Lung (tissue), 12 donors: ENCODE data around the gene ESR1. TPM values are rescaled to one million over a fixed set of nuclear protein-coding genes. Genes with fewer than 3 reads are reported as not detected.

Source experiments
- ATAC-seq: fragments of 200-7000 bp; cut with Tn5 transposase; one replicate; pipeline ENCODE4 v1.9.1; 2020; ENCODE audit warnings: moderate number of reproducible peaks; ENCODE audit not compliant: insufficient read depth, low FRiP score
- DNase-seq, 3 donors: peaks; one replicate each; pipeline ENCODE4 v3.0.0-alpha.2; 2013 to 2017
- H3K27ac ChIP-seq, 2 donors: one replicate each; pipeline ENCODE4 v1.5.1; 2013; ENCODE audit warnings: mild to moderate bottlenecking in 2 of 2, moderate library complexity in 2 of 2, control low read depth in 1 of 2, inconsistent platforms in 1 of 2, low read depth in 1 of 2, low read length in 1 of 2
- H3K27me3 ChIP-seq, 3 donors: one replicate each; pipeline ENCODE4 v1.5.1; 2013; ENCODE audit warnings: low read length in 2 of 3; ENCODE audit not compliant: control insufficient read depth in 3 of 3, insufficient read depth in 3 of 3
- H3K36me3 ChIP-seq, 4 donors: one replicate each; pipeline ENCODE4 v1.5.1; 2013; ENCODE audit warnings: low read length in 4 of 4, mild to moderate bottlenecking in 1 of 4, moderate library complexity in 1 of 4; ENCODE audit not compliant: control insufficient read depth in 4 of 4, insufficient read depth in 4 of 4
- H3K4me1 ChIP-seq, 5 donors: one replicate each; pipeline ENCODE4 v1.5.1; 2013; ENCODE audit warnings: low read length in 5 of 5, mild to moderate bottlenecking in 2 of 5, moderate library complexity in 1 of 5; ENCODE audit not compliant: control insufficient read depth in 5 of 5, insufficient read depth in 5 of 5
- H3K4me3 ChIP-seq: one replicate; pipeline ENCODE4 v1.5.1; 2013; ENCODE audit warnings: mild to moderate bottlenecking, control low read depth, moderate library complexity
- H3K9ac ChIP-seq, 2 donors: one replicate each; pipeline ENCODE4 v1.5.1; 2013; ENCODE audit warnings: low read length in 2 of 2, control low read depth in 1 of 2; ENCODE audit not compliant: insufficient read depth in 1 of 2
- H3K9me3 ChIP-seq, 4 donors: one replicate each; pipeline ENCODE4 v1.5.1; 2013; ENCODE audit warnings: low read length in 3 of 4, mild to moderate bottlenecking in 1 of 4, moderate library complexity in 1 of 4; ENCODE audit not compliant: control insufficient read depth in 4 of 4, insufficient read depth in 3 of 4
- WGBS, 2 donors: extraction: QIAGEN DNeasy Blood & Tissue Kit; methylation state at CpG; one replicate each; pipeline ENCODE4 v1.1.7; 2013; 5-methylcytosine and 5-hydroxymethylcytosine counted together
- polyA plus RNA-seq, 2 donors: library from polyadenylated mRNA; stranded (reverse); fragments of 200-250 nt; gene quantifications; one replicate each; pipeline ENCODE4 v1.2.1, GENCODE V29; 2013
- total RNA-seq, 2 donors: library from RNA; depleted of rRNA in 1 of 2; stranded (reverse); fragments of >200 nt in 1 of 2; gene quantifications; one replicate each; pipeline ENCODE4 v1.2.1, GENCODE V29; 2014 to 2021
- TF ChIP-seq, protein P1 (sequence below): IDR thresholded peaks from 2 replicates; pipeline ENCODE4 v1.5.1; 2012; ENCODE audit warnings: mild to moderate bottlenecking; ENCODE audit errors: control extremely low read depth, extremely low read depth
- donor health status: control.
- donor health status: control.
- donor health status: Bipolar disorder and iron deficiency.
- donor health status: healthy.
- donor health status: DM: yes; HTN: yes; CAD: no.

The ESR1 gene
- total and polyA plus RNA-seq, 4 donors = 0.14 to 3.7 (median 0.78) TPM

DNA sequence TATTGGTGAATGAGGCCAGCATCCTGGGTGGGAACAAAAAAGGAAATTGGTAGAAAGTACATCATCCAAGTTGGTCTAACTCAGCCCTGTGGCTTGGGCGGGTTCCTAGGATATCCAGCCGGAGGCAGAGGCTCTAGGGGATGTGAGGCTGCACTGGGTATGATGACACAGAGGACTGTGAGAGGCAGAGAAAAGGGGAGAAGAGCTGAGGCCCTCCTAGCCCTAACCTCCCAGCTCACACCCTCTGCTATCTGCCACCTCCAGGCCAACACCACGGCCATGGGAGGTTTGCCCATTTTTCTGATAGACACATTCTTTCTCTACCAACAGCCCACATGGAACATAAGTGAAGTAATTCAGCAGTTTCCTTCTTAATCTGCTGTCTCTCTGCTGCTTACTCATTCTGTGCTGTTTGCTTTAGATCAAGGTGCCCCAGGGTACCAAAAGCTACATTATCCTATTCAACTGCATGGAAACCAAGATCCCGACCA lies 284.4 kb downstream of the ESR1 start:
- 79 to 92% methylated on average over 4 of the region's 4 CpGs for WGBS, 2 donors
- no peak for ATAC-seq
- H3K9me3 ChIP-seq = peaks cover 0 to 1% (median 0%) of the 10 kb centered on the region in 4 donors
- TF ChIP-seq, protein P1, sequence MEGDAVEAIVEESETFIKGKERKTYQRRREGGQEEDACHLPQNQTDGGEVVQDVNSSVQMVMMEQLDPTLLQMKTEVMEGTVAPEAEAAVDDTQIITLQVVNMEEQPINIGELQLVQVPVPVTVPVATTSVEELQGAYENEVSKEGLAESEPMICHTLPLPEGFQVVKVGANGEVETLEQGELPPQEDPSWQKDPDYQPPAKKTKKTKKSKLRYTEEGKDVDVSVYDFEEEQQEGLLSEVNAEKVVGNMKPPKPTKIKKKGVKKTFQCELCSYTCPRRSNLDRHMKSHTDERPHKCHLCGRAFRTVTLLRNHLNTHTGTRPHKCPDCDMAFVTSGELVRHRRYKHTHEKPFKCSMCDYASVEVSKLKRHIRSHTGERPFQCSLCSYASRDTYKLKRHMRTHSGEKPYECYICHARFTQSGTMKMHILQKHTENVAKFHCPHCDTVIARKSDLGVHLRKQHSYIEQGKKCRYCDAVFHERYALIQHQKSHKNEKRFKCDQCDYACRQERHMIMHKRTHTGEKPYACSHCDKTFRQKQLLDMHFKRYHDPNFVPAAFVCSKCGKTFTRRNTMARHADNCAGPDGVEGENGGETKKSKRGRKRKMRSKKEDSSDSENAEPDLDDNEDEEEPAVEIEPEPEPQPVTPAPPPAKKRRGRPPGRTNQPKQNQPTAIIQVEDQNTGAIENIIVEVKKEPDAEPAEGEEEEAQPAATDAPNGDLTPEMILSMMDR = no peak
- H3K4me3 ChIP-seq = no peak overlapping the region
- no peak overlapping the region for H3K9ac ChIP-seq
- peaks cover 0 to 9% (median 0%) of the 10 kb centered on the region in 5 donors for H3K4me1 ChIP-seq
- no peak overlapping the region for H3K27ac ChIP-seq
- no peaks in the 10 kb centered on the region for H3K36me3 ChIP-seq
- H3K27me3 ChIP-seq = no peaks in the 10 kb centered on the region
- DNase-seq = no peak

DNA sequence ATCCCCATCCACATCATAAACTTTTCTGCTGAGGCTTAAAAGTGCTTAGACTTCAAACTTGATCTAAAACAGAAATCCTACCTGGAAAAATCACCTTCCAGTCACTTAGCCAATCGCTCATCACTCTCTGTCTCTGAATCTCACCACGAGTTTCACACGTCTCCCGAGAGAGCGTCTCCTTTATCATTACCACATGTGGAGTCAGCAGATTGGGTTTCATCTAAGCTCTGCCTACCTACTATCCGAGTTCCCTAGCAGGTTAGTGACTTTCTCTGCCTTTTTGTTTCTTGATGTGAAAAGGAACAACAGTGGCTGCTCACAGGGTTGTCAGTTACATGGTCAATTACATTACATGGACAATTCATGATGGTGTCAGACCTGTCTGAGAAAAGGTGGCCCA lies 286.2 kb downstream of the ESR1 start:
- no peak for DNase-seq
- no peaks in the 10 kb centered on the region for H3K27me3 ChIP-seq
- no peak overlapping the region for H3K4me3 ChIP-seq
- no peak overlapping the region for H3K27ac ChIP-seq
- peaks cover 0 to 1% (median 0%) of the 10 kb centered on the region in 4 donors for H3K9me3 ChIP-seq
- H3K9ac ChIP-seq = no peak overlapping the region
- no peaks in the 10 kb centered on the region for H3K36me3 ChIP-seq
- H3K4me1 ChIP-seq = peaks cover 0 to 9% (median 0%) of the 10 kb centered on the region in 5 donors
- TF ChIP-seq, protein P1 = no peak
- WGBS, 2 donors = 75 to 82% methylated on average over 6 of the region's 6 CpGs
- no peak for ATAC-seq

DNA sequence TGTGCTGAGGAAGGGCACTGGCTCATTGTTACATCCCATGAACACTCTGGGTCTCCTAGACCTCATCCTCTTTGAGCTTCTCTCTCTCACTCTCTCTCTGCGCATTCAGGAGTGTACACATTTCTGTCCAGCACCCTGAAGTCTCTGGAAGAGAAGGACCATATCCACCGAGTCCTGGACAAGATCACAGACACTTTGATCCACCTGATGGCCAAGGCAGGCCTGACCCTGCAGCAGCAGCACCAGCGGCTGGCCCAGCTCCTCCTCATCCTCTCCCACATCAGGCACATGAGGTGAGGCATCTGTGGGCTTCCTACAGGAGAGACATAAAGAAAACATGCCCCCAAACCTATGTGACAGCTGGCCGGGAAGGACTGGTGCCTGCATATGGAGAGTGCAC lies 286.8 kb downstream of the ESR1 start:
- Histone ChIP-seq H3K9me3 (peaks cover 0 to 1% (median 0%) of the 10 kb centered on the region in 4 donors), H3K9ac (no peak overlapping the region), H3K4me3 (no peak overlapping the region), H3K27ac (no peak overlapping the region), H3K36me3 (no peaks in the 10 kb centered on the region), H3K27me3 (no peaks in the 10 kb centered on the region), H3K4me1 (peaks cover 0 to 9% (median 0%) of the 10 kb centered on the region in 5 donors)
- 95 to 97% methylated on average over 4 of the region's 4 CpGs for WGBS, 2 donors
- TF ChIP-seq, protein P1 = no peak
- ATAC-seq (no peak), DNase-seq (no peak)
